HG03457 (cell line): ENCODE measurements around the gene CAPN2.

Experiments
- ATAC-seq: cut with Tn5 transposase; IDR thresholded peaks from one replicate; pipeline ENCODE4 v1.9.1; 2021; ENCODE audit warnings: moderate number of reproducible peaks; ENCODE audit not compliant: unreplicated experiment

Gene CAPN2

GRCh38 chr1:223824712-223825111, 112.4 kb downstream of the CAPN2 start:
- ATAC-seq = no peak
